Activated effector memory CD4-positive, alpha-beta T cell treated with Interleukin-2 at 50 U/mL for 16 hours (primary cell): ENCODE results near the gene BLOC1S1.

Experiments
- DNase-seq: peaks from one replicate; pipeline ENCODE4 v3.0.0-alpha.2; 2020

Gene BLOC1S1

DNA sequence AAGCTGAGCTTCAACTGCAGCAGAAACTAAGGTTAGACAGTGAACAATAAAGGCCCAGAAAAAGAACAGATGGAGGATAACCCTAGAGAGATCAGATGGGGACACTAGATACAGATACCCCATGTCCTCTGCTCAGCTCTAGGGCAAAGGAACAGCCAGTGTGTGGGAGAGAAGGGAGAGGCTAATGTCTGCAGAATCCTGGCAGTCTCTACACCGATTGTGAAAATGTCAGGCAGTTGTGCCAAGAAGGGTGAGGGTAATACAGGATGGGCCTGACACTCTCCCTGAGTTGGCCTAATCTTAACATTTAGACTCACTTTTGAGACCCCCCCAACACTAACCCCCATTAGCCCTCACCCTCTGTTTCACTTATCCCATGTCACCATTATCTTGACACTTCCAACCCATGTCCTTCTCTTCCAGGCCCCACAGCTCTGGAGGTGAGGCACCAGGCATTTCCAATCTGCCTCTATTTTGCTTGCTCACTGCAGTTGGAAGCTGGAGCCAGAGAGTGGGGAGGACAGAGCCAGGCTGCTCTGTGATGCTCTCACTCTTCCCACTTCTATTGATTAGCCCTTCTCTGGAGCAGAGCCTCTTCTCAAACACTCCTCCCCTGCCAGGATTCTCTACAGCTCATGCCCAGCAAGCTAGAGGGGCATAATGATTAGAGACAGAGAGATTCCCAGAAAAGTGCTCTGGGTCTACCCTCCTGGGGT is 3.0 kb upstream of the BLOC1S1 start:
- no peak for DNase-seq

DNA sequence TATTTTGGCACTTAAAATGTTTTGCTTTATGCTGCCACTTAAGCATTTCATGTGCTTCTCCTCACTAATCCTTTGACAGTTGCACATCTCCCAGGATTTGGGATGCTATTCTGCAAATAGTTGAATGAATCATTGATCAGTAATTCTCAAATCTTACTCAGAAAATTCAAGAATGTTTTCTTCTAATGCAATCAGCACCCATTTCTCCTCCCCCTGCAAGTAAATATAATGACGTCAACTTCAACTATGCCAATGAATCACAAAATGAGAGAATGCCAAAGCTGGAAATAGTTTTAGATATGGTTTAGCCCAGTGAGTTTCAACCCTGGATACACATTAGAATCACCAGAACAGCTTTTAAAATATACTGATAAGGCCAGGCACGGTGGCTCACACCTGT is 2.1 kb upstream of the BLOC1S1 start:
- no peak for DNase-seq

DNA sequence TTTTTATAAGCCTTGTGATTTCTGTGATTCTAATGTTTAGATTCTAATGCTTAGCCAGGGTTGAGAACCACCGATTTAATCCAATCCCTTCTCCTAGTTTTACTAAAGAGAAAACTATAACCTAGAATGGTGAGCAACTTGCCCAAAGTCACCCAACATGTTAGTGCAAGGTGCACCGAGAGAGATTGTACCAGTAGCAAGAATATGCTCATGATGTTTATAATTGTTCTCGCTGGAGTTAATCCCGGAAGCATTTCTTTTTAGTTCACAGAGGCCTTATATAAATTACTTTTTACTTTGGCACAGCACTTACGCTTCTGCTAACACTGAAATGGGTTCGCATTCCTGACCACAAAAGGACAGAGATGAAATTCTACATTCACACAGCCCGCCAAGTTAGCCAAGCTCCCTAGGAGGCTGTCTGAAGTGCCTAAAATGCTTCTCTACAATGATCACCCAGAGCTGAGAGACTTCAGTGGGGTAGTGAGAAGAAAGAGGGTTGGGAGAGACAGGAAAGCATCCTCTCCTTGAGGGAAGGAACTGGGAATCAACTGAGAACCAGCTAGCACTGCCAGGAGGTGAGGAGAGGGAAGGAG is 579 bp upstream of the BLOC1S1 start:
- no peak for DNase-seq

DNA sequence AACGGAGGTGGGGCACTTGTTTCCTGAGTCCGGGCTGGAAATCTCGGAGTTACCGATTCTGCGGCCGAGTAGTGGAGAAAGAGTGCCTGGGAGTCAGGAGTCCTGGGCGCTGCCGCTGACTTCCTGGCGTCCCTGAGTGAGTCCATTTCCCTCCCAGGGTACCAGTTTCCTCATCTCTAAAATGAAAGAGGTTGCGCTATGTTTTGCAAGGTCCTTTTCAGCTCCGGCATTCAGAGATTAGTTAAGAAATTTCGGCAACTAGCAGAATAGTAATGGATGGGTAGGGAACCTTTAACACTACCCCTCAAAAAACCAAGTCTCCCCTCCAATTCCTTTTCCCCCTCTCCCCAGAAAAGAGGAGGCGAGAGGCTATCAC is 724 bp downstream of the BLOC1S1 start:
- no peak for DNase-seq

DNA sequence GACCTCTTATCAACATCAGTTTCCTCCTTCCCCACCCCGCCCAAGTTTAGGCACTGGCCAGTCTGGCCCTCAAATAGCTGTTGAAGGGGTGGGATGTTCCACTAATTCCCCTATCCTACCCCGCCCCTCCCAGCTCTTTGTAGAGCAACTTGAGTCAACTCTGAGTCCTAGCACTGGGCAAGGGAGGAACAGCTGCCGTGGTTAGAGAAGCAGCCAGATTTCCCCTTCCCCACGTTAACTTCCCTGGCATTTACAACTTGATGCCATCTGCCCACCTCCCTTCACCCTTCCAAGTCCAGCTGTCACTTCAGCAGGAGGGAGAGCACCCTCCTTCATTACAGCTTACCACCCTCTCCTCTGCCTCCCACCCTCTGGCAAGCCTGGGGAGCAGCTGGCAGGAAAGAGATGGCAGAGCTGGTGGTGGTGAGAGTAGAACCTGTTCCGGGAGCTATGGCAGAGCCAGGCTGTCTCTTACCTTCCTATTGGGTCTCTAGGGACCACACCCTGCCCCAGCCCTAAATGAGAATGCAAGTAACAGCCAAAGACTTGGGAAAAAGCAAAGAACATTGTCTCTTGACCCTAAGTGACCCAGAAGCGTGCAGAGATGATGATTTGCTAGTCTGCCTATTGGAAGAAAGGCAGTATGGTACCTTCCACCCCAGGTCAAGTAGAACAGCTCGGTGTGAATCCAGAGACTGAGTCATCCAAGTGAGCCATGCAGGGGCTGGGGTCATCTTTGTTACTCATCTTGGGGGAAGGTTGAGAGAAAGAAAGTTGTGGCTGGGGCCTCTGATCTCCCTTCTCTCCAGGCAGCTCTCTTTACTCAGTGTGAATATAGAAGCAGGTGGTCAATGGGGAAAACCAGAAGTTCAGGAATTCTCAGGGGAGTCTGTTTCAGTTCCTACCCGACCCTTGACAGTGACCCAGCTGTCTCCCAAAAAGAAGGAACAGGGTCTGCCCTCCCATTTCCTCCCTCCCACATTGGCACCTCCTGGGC is 1.5 kb downstream of the BLOC1S1 start:
- DNase-seq = no peak

DNA sequence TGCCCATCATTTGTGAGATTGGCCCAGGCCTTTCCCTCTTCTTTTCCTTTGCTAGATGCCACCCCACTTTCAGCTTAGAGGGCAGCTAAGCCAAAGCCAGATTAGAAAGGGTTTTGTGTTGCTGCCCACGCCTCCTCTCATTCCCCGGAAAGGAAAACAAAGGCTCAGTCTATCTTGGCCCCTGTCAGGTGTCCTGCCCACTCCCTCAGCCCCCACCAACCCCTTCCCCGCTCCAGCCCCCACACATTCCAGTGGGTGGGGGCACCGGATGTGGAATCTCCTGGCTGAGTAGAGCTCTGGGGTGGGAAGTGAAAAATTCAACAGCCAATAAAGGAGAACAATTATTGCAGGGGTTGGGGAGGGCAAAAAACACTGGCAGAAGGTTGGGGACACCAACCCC is 2.2 kb downstream of the BLOC1S1 start:
- no peak for DNase-seq

DNA sequence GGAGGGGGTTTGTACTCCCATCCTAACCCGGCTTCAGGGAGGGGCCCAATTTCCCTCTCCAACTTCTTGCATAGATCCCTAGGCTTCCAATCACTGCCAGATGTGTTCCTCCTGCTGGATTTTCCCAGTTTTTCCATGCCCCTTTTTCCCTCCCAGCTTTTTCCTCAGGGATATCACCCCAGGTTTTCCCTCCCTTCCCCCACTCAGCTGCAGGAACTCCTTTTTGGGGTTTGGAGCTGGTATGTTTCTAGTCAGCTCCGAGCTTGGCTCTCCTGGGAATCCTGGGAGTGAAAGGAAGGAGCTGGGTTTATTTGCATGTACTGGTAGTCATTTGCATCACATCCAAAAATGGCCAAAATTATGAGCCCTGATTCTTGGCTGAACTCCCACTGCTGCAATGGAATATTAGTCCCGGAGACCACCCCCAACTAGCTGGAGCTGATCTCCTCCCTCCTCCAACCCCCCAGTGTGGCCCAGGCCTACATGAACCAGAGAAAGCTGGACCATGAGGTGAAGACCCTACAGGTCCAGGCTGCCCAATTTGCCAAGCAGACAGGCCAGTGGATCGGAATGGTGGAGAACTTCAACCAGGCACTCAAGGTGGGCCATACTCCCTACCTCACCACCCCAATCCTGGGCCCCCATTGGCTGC is 2.9 kb downstream of the BLOC1S1 start:
- DNase-seq = no peak

DNA sequence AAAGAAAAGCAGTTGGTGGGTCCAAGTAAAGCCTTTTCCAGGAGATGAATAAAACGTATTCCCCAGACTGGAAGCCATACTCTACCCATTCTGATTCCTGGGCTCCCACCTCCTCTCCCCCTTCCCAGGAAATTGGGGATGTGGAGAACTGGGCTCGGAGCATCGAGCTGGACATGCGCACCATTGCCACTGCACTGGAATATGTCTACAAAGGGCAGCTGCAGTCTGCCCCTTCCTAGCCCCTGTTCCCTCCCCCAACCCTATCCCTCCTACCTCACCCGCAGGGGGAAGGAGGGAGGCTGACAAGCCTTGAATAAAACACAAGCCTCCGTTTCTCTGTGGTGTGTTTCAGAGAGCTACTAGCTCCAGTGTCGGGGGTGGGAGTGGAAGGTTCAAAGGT is 3.5 kb downstream of the BLOC1S1 start:
- DNase-seq = no peak

DNA sequence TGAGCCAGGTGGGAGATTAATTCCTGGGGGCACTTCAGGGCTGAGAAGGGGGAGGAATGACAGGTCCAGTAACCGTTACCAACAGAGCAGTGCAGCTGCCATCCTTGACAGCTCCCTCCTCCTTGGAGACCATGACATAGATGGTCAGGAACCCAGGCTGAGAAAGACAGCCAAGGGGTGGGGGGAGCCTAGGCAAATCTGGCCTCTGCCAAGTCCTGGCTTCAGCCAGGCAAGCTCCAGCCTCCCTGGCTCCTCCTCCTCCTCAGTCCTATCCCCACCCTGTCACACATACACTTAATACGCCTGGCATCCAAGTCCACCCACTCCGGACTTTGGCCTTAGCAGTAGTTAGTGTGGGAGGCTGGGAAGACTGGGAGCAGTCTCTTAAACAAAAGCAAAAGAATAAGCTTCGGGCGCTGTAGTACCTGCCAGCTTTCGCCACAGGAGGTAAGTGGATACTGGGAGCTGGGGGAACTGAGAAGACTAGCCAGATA is 4.3 kb downstream of the BLOC1S1 start, which contains the start of gene RDH5:
TSS of gene RDH5 (plus strand) at position 323 of the 494 bp plus-strand sequence. CDS start 792 bp downstream, outside the sequence.
- DNase-seq = no peak

DNA sequence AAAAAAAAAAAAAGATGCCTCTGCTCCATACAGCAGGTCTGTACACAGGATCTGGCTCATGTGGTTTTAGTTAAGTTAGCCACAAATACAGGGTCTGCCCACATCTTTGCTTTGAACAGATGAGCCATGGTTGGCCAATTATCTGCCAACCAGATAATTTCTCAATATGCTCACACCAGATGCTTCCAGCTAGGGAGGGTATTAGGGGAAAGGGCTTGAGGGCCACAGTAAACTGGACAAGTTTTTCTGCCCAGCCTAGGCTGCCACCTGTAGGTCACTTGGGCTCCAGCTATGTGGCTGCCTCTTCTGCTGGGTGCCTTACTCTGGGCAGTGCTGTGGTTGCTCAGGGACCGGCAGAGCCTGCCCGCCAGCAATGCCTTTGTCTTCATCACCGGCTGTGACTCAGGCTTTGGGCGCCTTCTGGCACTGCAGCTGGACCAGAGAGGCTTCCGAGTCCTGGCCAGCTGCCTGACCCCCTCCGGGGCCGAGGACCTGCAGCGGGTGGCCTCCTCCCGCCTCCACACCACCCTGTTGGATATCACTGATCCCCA is 5.1 kb downstream of the BLOC1S1 start:
- no peak for DNase-seq

DNA sequence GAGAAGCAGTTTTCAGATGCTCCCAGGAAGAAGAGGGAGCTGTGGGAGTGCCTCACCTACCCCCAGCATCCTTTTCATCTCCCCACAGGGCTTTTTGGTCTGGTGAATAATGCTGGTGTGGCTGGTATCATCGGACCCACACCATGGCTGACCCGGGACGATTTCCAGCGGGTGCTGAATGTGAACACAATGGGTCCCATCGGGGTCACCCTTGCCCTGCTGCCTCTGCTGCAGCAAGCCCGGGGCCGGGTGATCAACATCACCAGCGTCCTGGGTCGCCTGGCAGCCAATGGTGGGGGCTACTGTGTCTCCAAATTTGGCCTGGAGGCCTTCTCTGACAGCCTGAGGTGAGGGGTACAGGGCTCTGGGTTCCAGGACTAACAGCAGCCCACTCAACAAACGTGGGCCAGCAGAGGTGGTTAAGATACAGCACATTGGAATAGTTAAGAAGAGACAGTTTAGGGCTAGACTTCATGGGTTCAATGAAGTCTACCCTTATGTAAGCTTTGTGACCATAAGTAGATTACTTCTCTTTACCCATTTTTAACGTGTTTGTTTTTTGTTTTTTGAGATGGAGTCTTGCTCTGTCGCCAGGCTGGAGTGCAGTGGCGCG is 5.9 kb downstream of the BLOC1S1 start:
- no peak for DNase-seq

DNA sequence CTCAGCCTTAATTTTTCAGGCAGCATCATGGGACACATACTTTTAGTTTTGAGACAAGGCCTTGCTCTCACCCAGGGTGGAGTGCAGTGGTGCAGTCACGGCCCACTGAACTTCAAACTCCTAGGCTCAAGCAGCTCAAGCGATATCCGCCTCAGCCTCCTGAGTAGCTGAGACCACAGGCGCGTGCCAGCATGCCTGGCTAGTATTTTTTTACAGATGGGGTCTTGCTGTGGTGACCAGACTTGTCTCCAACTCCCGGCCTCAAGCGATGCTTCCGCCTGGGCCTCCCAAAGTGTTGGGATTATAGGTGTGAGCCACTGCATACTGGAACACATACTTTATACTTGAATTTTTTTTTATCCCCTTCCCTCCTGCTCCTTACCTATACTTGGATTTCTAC is 7.1 kb downstream of the BLOC1S1 start:
- DNase-seq = no peak

DNA sequence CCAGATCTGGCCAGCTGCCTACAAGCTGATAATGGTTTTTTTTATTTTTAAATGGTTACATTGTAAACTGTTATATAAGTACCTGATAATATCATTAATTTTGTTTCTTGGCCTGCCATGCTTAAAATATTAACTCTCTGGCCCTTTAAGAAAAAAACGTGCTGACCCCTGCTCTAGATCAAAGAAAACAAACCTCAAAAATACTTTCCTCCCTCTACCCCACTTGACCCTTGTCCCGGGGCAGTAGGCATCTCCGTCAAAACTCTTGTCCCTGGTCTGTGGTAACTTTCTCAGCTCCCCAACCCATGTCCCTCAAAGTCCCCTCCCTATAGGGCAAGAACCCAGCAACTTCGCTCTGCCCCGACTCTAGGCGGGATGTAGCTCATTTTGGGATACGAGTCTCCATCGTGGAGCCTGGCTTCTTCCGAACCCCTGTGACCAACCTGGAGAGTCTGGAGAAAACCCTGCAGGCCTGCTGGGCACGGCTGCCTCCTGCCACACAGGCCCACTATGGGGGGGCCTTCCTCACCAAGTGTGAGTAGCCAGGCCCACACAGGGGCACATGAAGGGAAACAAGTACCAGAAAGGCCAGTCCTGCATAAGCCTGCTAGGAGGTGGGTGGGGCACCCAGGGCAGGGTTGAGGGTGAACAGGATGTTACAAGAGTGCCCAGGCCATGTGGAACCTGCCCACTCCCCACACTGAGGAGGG is 7.8 kb downstream of the BLOC1S1 start:
- DNase-seq = no peak

DNA sequence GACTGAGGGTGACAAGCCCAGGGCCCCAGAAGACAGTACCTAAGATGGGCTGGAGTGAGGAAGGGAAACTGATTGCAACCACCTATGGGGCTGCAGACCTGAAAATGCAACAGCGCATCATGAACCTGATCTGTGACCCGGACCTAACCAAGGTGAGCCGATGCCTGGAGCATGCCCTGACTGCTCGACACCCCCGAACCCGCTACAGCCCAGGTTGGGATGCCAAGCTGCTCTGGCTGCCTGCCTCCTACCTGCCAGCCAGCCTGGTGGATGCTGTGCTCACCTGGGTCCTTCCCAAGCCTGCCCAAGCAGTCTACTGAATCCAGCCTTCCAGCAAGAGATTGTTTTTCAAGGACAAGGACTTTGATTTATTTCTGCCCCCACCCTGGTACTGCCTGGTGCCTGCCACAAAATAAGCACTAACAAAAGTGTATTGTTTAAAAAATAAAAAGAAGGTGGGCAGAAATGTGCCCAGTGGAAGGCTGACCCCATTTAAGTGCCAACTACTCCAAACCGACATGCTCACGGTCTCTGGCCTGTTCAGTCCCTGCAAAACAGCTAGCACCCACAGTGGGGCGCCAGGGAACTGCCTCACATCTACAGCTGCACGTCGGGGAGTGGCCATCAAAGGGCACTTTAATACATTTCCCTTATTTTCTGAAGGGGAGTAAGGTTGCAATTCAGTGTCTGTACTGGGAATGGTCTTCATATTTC is 8.5 kb downstream of the BLOC1S1 start:
- peak; percentile 55 for DNase-seq

DNA sequence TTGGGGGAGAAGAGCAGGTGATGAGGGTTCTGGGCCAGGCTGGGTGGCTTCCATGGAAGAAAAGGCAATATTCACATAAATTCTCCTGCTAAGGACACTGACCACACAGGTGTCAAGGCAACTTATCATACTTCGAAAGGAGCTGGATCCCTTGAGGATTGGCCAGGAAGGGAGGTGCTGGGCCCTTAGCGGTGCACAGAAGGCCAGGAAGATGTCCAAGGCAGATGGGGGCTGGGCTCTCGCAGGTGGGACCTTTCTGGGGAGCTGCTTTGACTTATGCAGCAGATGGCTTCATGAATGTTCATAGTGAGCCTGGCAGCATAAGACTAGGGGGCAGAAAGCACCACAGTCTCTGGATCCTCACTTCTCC is 9.1 kb downstream of the BLOC1S1 start:
- no peak for DNase-seq

DNA sequence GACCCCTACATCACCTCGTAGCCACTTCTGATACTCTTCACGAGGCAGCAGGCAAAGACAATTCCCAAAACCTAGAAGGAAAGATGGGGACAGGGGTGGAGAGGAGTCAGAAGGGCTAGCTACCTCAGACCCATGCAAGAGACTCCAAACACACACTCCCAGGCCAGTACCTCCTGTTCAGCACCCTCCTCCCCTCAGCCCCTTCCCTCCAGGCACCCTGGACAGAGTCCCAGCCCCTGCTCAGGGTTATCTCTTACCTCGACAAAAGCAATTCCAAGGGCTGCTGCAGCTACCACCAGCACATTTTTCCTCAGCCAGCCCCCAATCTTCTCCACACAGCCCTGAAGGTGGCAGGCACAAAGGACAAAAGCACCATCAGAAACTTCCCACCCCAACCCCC is 9.7 kb downstream of the BLOC1S1 start:
- no peak for DNase-seq

DNA sequence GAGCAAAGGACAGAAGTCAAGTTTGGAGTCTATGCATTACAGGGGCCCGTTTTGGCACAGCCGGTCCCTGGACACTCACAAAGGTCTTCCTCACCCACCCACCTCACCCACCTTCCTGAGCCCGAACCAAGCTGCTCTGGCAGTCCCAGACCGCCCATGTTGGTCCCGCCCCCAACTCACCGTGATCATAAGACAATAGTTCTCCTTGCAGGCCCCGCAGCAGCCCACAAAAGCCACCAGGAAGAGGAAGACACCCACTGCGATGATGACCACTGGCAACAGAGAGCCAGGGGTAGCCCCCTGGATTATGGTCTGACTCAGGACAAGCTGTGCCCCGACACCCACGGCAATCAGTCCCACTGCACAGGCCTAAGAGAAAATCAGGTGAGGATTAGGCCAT is 11.1 kb downstream of the BLOC1S1 start:
- no peak for DNase-seq

DNA sequence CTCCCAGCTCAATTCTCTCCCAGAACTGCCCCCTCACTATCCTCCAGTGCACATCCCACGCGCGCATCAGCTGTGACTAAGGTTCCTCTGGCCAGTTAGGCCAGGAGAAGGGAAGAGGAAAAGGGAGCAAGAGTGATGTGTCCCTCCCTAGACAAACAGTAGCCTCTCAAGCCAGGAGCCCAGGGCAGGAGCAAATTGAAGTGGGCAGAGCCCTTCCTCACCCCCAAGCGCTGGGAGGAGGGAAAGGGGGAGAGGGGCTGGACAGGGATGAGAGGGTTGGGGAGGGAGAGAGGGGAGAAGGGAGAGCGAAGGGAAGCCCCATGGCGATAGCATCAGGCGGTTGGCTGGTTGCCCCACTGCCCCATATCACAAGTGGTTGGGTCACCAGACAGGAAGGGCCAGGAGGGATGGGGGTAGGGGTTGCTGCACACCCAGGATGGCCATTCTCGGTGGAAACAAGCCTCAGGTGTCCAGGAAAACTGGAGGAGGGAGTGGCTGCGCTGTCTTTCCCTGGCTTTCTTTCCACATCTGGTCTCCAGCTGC is 11.9 kb downstream of the BLOC1S1 start:
- DNase-seq = no peak

DNA sequence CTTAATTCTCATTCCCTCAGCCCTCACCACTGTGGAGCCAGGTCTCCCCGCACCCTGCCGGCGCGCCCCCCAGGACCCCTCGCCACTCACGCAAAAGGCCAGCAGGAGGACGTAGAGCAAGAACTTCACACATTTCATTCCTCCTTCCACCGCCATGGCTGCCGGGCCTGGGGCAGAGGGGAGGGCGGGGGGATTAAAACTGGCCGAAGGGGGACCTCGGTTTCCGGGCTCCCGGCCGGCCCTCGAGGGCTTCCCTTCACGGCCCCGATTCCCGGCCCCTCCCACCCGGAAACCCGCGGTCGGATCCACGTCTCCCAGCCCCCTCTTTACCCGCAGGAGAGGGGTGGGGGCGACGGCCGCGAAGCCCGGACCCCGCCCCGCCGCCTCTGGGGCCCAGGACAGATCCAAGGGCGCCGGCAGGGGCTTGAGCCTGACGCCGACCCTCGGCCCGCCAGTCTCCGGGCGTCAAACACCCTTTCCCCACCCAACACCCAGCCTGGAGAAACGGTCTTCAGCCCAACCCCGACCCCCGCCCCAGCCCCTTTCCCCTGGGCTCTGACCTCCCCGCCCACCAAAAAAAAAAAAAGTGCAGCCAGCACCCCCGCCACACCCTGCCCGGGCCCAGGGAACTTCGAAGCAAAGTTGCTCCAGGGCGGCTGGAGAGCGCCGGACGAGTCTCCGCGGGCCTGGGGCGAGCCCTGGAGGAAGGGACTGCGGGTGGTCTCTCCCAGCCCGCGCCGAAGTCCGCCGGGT is 12.5 kb downstream of the BLOC1S1 start:
- DNase-seq = peak; percentile 10
